ENCODE results near the gene OR2M2.

Gene OR2M2

GRCh38 chr1:248174521-248174920 is at the start of gene OR2M2:
TSS of gene OR2M2 (plus strand) at chr1:248174821. CDS start at chr1:248179986, 5,165 bp downstream.
- no peak for DNase-seq

- no peak for DNase-seq
Observed at GRCh38 chr1:248127653-248128052, 47.0 kb upstream of the OR2M2 start.

- DNase-seq = no peak
Observed at GRCh38 chr1:248136811-248137210, 37.8 kb upstream of the OR2M2 start.

GRCh38 chr1:248140846-248141245 is 33.8 kb upstream of the OR2M2 start:
- no peak for DNase-seq

- DNase-seq = no peak
Observed at GRCh38 chr1:248143311-248143710, 31.3 kb upstream of the OR2M2 start.

GRCh38 chr1:248144513-248145198 is 30.0 kb upstream of the OR2M2 start, which contains the start of gene OR2M5:
TSS of gene OR2M5 (plus strand) at chr1:248145148. CDS start at chr1:248145148, 0 bp downstream.
- DNase-seq = no peak

- no peak for DNase-seq
Observed at GRCh38 chr1:248152056-248152827, 22.4 kb upstream of the OR2M2 start.

- no peak for DNase-seq
Observed at GRCh38 chr1:248155927-248156326, 18.7 kb upstream of the OR2M2 start.

- no peak for DNase-seq
Observed at GRCh38 chr1:248158758-248159157, 15.9 kb upstream of the OR2M2 start.

GRCh38 chr1:248164031-248164430 is 10.6 kb upstream of the OR2M2 start:
- DNase-seq = no peak

- DNase-seq = no peak
Observed at GRCh38 chr1:248165186-248165585, 9.4 kb upstream of the OR2M2 start.

- DNase-seq = no peak
Observed at GRCh38 chr1:248183996-248184395, 9.4 kb downstream of the OR2M2 start.

- DNase-seq = no peak
Observed at GRCh38 chr1:248187363-248187762, 12.7 kb downstream of the OR2M2 start.

GRCh38 chr1:248189026-248189425 is 14.4 kb downstream of the OR2M2 start:
- DNase-seq = no peak

GRCh38 chr1:248194117-248194516 is 19.5 kb downstream of the OR2M2 start:
- no peak for DNase-seq

GRCh38 chr1:248196965-248197364 is 22.3 kb downstream of the OR2M2 start, which contains the start of gene OR2M3:
TSS of gene OR2M3 (plus strand) at chr1:248197265. CDS start at chr1:248203068, 5,803 bp downstream.
- DNase-seq = no peak

- DNase-seq = no peak
Observed at GRCh38 chr1:248215880-248216279, 41.3 kb downstream of the OR2M2 start.

GRCh38 chr1:248225537-248225936 is 50.9 kb downstream of the OR2M2 start:
- DNase-seq = no peak

- no peak for DNase-seq
Observed at GRCh38 chr1:248229360-248229908, 54.8 kb downstream of the OR2M2 start.

All from activated CD4-positive, alpha-beta T cell treated with anti-CD3 and anti-CD28 coated beads, Interleukin-2, amount 50 U/mL, for 16 hours (primary cell).